HCT116 (cell line): ENCODE data around the gene SLC2A13. TPM values are rescaled to one million over a fixed set of nuclear protein-coding genes. Genes with fewer than 3 reads are reported as not detected.

Experiments
- ATAC-seq: fragments of 200-7000 bp; cut with Tn5 transposase; 2 replicates; pipeline ENCODE4 v1.9.1; 2020; ENCODE audit warnings: mild to moderate bottlenecking, moderate library complexity
- BruUV-seq: library from RNA; stranded (reverse); fragments of 400-500 nt; replicated peaks from 2 replicates; lab custom pipeline; 2021; lab: Mats Ljungman, UMichigan
- CTCF ChIA-PET: fragments of 300-600 bp; sonication (Branson Sonifier 250); formaldehyde crosslinking; loops from one replicate; lab custom pipeline; 2021; ENCODE audit warnings: antibody characterized with exemption; lab: Charles Lee
- POLR2A ChIA-PET: fragments of 300-600, 350-600 bp; sonication (Branson Sonifier 250); formaldehyde crosslinking; loops from one replicate; lab custom pipeline; 2021; ENCODE audit warnings: antibody characterized with exemption; lab: Charles Lee
- RAD21 ChIA-PET, 2 experiments: fragments of 300-600 bp; sonication (Branson Sonifier 250); formaldehyde crosslinking; loops; one replicate each; lab custom pipeline; 2023; ENCODE audit warnings: low total read pairs in 2 of 2; ENCODE audit not compliant: uncharacterized antibody in 2 of 2, unreplicated experiment in 2 of 2, low non-redundant PET in 1 of 2; lab: Charles Lee
- DNase-seq: peaks from one replicate; pipeline ENCODE4 v3.0.0-alpha.2; 2010; ENCODE audit warnings: low read depth, low spot score
- H2AFZ ChIP-seq: fragments of 200-600 bp; shearing (Covaris generic), sonication (generic); 2 replicates; pipeline ENCODE4 v1.6.1; 2017; ENCODE audit warnings: low read depth, mixed run types, mixed read lengths, antibody characterized with exemption, low read length; ENCODE audit not compliant: poor library complexity, severe bottlenecking
- H3K27ac ChIP-seq: 2 replicates; pipeline ENCODE4 v1.5.1; 2012; ENCODE audit warnings: low read depth, low read length
- H3K27me3 ChIP-seq: fragments of 200-600 bp; sonication (generic); 2 replicates; pipeline ENCODE4 v1.6.1; 2016; ENCODE audit warnings: mixed run types, low read length, mixed read lengths; ENCODE audit not compliant: insufficient read depth
- H3K36me3 ChIP-seq, 2 experiments: fragments of 200-500 bp in 1 of 2; fragments of 200-600 bp in 1 of 2; sonication (Bioruptor generic) in 1 of 2; sonication (generic) in 1 of 2; 2 replicates each; pipeline versions ENCODE4 v1.5.1 to v1.6.1; 2014 to 2016; ENCODE audit warnings: low read length in 2 of 2, inconsistent platforms in 1 of 2, mixed read lengths in 1 of 2, mixed run types in 1 of 2; ENCODE audit not compliant: insufficient read depth in 2 of 2, control insufficient read depth in 1 of 2
- H3K4me1 ChIP-seq, 2 experiments: fragments of 200-600 bp in 1 of 2; sonication (generic) in 1 of 2; 2 replicates each; pipeline versions ENCODE4 v1.5.1 to v1.6.1; 2012 to 2017; ENCODE audit warnings: low read length in 2 of 2, inconsistent platforms in 1 of 2, mild to moderate bottlenecking in 1 of 2, mixed read lengths in 1 of 2, mixed run types in 1 of 2, moderate library complexity in 1 of 2; ENCODE audit not compliant: insufficient read depth in 2 of 2, control insufficient read depth in 1 of 2
- H3K4me2 ChIP-seq: fragments of 200-600 bp; sonication (generic); 2 replicates; pipeline ENCODE4 v1.6.1; 2017; ENCODE audit warnings: mixed run types, low read length, mixed read lengths
- H3K4me3 ChIP-seq, 2 experiments: fragments of 200-600 bp in 1 of 2; sonication (generic) in 1 of 2; replicated peaks in 1 of 2; 2 replicates each; pipeline ENCODE4 v1.5.1; 2011 to 2016; ENCODE audit warnings: low read length in 2 of 2, control low read depth in 1 of 2, low read depth in 1 of 2, mild to moderate bottlenecking in 1 of 2, mixed read lengths in 1 of 2, mixed run types in 1 of 2
- H3K79me2 ChIP-seq: fragments of 200-600 bp; sonication (generic); 2 replicates; pipeline ENCODE4 v1.6.1; 2017; ENCODE audit warnings: mild to moderate bottlenecking, mixed run types, low read length, moderate library complexity, mixed read lengths; ENCODE audit not compliant: insufficient read depth
- H3K9ac ChIP-seq: fragments of 200-600 bp; sonication (generic); 2 replicates; pipeline ENCODE4 v1.6.1; 2016; ENCODE audit warnings: low read length, mixed read lengths
- H3K9me2 ChIP-seq: fragments of 200-600 bp; sonication (generic), shearing (Covaris generic); 2 replicates; pipeline ENCODE4 v1.6.1; 2017; ENCODE audit warnings: mixed run types, mild to moderate bottlenecking, moderate library complexity; ENCODE audit not compliant: insufficient read depth
- H3K9me3 ChIP-seq, 2 experiments: fragments of 200-500 bp in 1 of 2; fragments of 200-600 bp in 1 of 2; sonication (Bioruptor generic) in 1 of 2; sonication (generic) in 1 of 2; 2 replicates each; pipeline ENCODE4 v1.6.1; 2014 to 2017; ENCODE audit warnings: low read length in 2 of 2, mixed read lengths in 2 of 2, inconsistent platforms in 1 of 2, low read depth in 1 of 2, mild to moderate bottlenecking in 1 of 2, mixed run types in 1 of 2, moderate library complexity in 1 of 2; ENCODE audit not compliant: control insufficient read depth in 1 of 2, insufficient read depth in 1 of 2
- H4K20me1 ChIP-seq: fragments of 200-600 bp; sonication (generic), shearing (Covaris generic); 2 replicates; pipeline ENCODE4 v1.6.1; 2017; ENCODE audit warnings: mixed run types, mild to moderate bottlenecking, moderate library complexity; ENCODE audit not compliant: insufficient read depth
- ATF3 ChIP-seq: IDR thresholded peaks from 2 replicates; pipeline ENCODE4 v1.6.1; 2012
- CBX3 ChIP-seq: IDR thresholded peaks from 2 replicates; pipeline ENCODE4 v1.6.1; 2012; ENCODE audit warnings: low read depth
- CTCF ChIP-seq, 3 experiments: fragments of 200-600 bp in 1 of 3; sonication (generic) in 1 of 3; IDR thresholded peaks in 2 of 3; conservative IDR thresholded peaks in 1 of 3; 2 replicates each; pipeline ENCODE4 v1.5.1; 2012 to 2017; ENCODE audit warnings: low read depth in 2 of 3, low read length in 2 of 3, antibody characterized with exemption in 1 of 3, borderline replicate concordance in 1 of 3, control low read depth in 1 of 3, mild to moderate bottlenecking in 1 of 3, mixed read lengths in 1 of 3, mixed run types in 1 of 3, moderate library complexity in 1 of 3; ENCODE audit not compliant: insufficient read depth in 1 of 3
- EGR1 ChIP-seq: IDR thresholded peaks from 2 replicates; pipeline ENCODE4 v1.6.1; 2012; ENCODE audit warnings: low read depth
- EZH2phosphoT487 ChIP-seq: fragments of 200-600 bp; IDR thresholded peaks from 2 replicates; pipeline ENCODE4 v1.6.1; 2018; ENCODE audit warnings: antibody characterized with exemption, borderline replicate concordance
- RAD21 ChIP-seq: IDR thresholded peaks from 2 replicates; pipeline ENCODE4 v1.6.1; 2012; ENCODE audit warnings: low read depth, mild to moderate bottlenecking
- SIN3A ChIP-seq: IDR thresholded peaks from 2 replicates; pipeline ENCODE4 v1.6.1; 2012; ENCODE audit warnings: low read depth
- TCF7L2 ChIP-seq: IDR thresholded peaks from 2 replicates; pipeline ENCODE4 v1.7.0; 2011; ENCODE audit warnings: borderline replicate concordance, inconsistent platforms; ENCODE audit not compliant: insufficient read depth, insufficient read length; ENCODE audit errors: extremely low read depth
- ZNF274 ChIP-seq: fragments of 200-500 bp; sonication (Bioruptor generic); IDR thresholded peaks from 2 replicates; pipeline ENCODE4 v1.6.1; 2014; ENCODE audit warnings: mild to moderate bottlenecking, low read depth, low read length, inconsistent platforms
- intact Hi-C: fragments of 100-400 bp; cut with micrococcal nuclease; formaldehyde crosslinking; loops from 2 replicates; pipeline ENCODE4 v1.10.0; 2022
- total RNA-seq: library from RNA; stranded (reverse); gene quantifications from one replicate; pipeline ENCODE4 v1.2.1, GENCODE V29; 2021; ENCODE audit not compliant: unreplicated experiment
- TF ChIP-seq, protein P1 (sequence below): IDR thresholded peaks from 2 replicates; pipeline ENCODE4 v1.6.1; 2011; ENCODE audit warnings: mild to moderate bottlenecking, low read length, moderate library complexity; ENCODE audit not compliant: insufficient replicate concordance; ENCODE audit errors: extremely low read depth

Gene SLC2A13
- total RNA-seq, 1 experiment from 2014 or later, result 6.8 TPM

DNA sequence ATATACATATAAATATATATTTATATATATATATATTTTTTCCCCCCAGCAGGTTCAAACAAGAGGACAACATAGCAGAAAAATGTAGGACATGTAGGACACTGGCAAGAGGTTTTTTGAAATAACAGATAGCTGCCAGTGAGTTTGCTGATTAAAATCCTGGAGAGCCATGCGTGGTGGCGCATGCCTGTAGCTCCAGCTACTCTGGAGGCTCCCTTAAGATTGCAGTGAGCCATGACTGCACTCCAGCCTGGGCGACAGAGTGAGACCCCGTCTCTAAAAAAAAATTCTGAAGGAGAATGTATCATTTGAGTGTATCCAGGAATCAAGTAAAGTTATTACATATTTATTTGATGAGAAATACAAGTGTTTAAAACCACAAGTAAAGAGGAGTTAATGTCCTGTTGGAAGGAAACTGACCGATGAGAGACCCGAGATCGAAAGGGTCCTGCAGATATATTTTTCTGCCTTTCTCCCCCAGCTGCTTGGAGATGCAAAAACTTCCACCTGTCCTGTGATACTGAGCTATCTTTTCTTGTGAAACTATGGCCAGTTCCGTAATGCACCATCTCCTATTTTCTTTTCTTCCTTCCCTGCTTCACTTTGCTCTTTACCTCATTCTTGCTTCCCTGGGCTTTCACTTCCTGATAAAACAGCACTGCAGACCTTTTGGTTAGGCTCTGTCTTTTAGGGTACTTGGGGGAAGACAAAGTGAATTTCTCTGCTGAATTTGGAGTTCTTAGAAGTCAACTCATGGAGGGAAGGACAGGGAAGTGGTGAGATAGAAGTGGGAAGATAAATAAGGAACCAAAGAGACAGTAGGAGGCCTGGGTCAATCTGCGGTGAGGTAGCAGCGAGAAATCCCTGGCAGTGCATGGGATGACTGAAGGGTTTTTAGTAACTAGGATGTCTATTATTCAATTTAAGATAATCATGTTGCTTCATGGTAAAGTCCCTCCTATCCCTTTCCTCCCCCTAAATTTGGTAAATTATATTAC is 41.2 kb upstream of the SLC2A13 start:
- ATAC-seq (no peak), DNase-seq (no peak)
- intact Hi-C loops, result no loop called here
- no TSS peak for BruUV-seq
- H3K36me3 ChIP-seq, result no peaks in the 10 kb centered on the region
- H3K9me3 ChIP-seq, result no peaks in the 10 kb centered on the region
- ChIA-PET RAD21 (no interaction called here), POLR2A (no interaction called here), CTCF (no interaction called here)
- no peak overlapping the region for H2AFZ ChIP-seq
- no peak for TF ChIP-seq EGR1
- TF ChIP-seq, protein P1, sequence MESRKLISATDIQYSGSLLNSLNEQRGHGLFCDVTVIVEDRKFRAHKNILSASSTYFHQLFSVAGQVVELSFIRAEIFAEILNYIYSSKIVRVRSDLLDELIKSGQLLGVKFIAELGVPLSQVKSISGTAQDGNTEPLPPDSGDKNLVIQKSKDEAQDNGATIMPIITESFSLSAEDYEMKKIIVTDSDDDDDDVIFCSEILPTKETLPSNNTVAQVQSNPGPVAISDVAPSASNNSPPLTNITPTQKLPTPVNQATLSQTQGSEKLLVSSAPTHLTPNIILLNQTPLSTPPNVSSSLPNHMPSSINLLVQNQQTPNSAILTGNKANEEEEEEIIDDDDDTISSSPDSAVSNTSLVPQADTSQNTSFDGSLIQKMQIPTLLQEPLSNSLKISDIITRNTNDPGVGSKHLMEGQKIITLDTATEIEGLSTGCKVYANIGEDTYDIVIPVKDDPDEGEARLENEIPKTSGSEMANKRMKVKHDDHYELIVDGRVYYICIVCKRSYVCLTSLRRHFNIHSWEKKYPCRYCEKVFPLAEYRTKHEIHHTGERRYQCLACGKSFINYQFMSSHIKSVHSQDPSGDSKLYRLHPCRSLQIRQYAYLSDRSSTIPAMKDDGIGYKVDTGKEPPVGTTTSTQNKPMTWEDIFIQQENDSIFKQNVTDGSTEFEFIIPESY, result no peak
- TF ChIP-seq TCF7L2, result no peak
- no peak for TF ChIP-seq RAD21
- TF ChIP-seq CBX3, result no peak
- TF ChIP-seq ATF3, result no peak
- no peak for TF ChIP-seq SIN3A
- no peak for TF ChIP-seq ZNF274
- TF ChIP-seq CTCF (IDR thresholded peaks at IDR 0.05 in 2 of 3, conservative IDR thresholded peaks at IDR 0.05 in 1 of 3; ENCODE audit: borderline replicate concordance in 1 of 3, insufficient read depth in 1 of 3, low read depth in 2 of 3, low read length in 2 of 3), result no peak
- TF ChIP-seq EZH2phosphoT487, result no peak
- H3K4me2 ChIP-seq, result no peak overlapping the region
- no peaks in the 10 kb centered on the region for H3K79me2 ChIP-seq
- H3K4me1 ChIP-seq, result no peaks in the 10 kb centered on the region
- no peak overlapping the region for H3K4me3 ChIP-seq
- no peaks in the 10 kb centered on the region for H3K27me3 ChIP-seq
- no peak overlapping the region for H3K9ac ChIP-seq
- no peaks in the 10 kb centered on the region; the same call in 1 of the 2 replicates for H3K9me2 ChIP-seq
- no peak overlapping the region for H3K27ac ChIP-seq
- no peaks in the 10 kb centered on the region for H4K20me1 ChIP-seq
